K562 (cell line): ENCODE results near the gene TRMT10B. TPM values are rescaled to one million over a fixed set of nuclear protein-coding genes. Genes with fewer than 3 reads are reported as not detected.
"Not testable (repeated sequence)": the region's sequence is repeated elsewhere in the genome, so short reads cannot be mapped to it uniquely, and the experiment has no call there.

Experiments used
- ATAC-seq: fragments of 200-7000 bp; cut with Tn5 transposase; 3 replicates; pipeline ENCODE4 v1.9.1; 2020; ENCODE audit warnings: moderate library complexity
- BruUV-seq: library from RNA; stranded (reverse); fragments of 400-500 nt; replicated peaks from 2 replicates; lab custom pipeline; 2021; lab: Mats Ljungman, UMichigan
- CTCF ChIA-PET: fragments of 300-600 bp; formaldehyde crosslinking; extraction: SDS; loops from one replicate; lab custom pipeline; 2021; ENCODE audit warnings: low intra/inter-chr PET ratio; lab: Yijun Ruan, JAX
- POLR2A ChIA-PET: fragments of 300-600, 350-650 bp; sonication (Branson Sonifier 250); formaldehyde crosslinking; extraction: SDS; loops from one replicate; lab custom pipeline; 2021; ENCODE audit warnings: antibody characterized with exemption, inconsistent platforms; lab: Yijun Ruan, JAX
- DNase-seq, 4 experiments: peaks; one replicate each; pipeline versions ENCODE4 v3.0.0 to v3.0.0-alpha.2; 2011 to 2018; ENCODE audit warnings: low spot score in 3 of 4, mixed read lengths in 3 of 4; ENCODE audit errors: extremely low read depth in 1 of 4
- FAIRE-seq: peaks from 2 replicates; lab custom pipeline; 2011; peaks lifted over from hg19 to GRCh38; lab: Jason Lieb, UNC
- H2AFZ ChIP-seq: 2 replicates; pipeline ENCODE4 v1.6.0; 2011; ENCODE audit warnings: low read depth, low read length, control low read depth, inconsistent platforms
- H3K27ac ChIP-seq: fragments of 200-600 bp; 3 replicates; pipeline ENCODE4 v1.8.0; 2011; ENCODE audit warnings: low read depth, mild to moderate bottlenecking, control low read depth, inconsistent platforms, low read length, moderate library complexity, mixed read lengths; ENCODE audit errors: extremely low read depth
- H3K27me3 ChIP-seq, 2 experiments: fragments of 300-600 bp in 1 of 2; 2 replicates in 1 of 2; 3 replicates in 1 of 2; pipeline versions ENCODE4 v1.6.0 to v1.8.0; 2011; ENCODE audit warnings: inconsistent platforms in 2 of 2, low read length in 2 of 2, mild to moderate bottlenecking in 1 of 2, mixed read lengths in 1 of 2, moderate library complexity in 1 of 2; ENCODE audit not compliant: control insufficient read depth in 2 of 2, insufficient read depth in 2 of 2
- H3K36me3 ChIP-seq: fragments of 300-600 bp; 3 replicates; pipeline ENCODE4 v1.8.0; 2011; ENCODE audit warnings: mild to moderate bottlenecking, low read length, inconsistent platforms; ENCODE audit not compliant: control insufficient read depth, insufficient read depth
- H3K4me1 ChIP-seq, 2 experiments: fragments of 200-600 bp in 1 of 2; replicated peaks in 1 of 2; 2 replicates in 1 of 2; 3 replicates in 1 of 2; pipeline versions ENCODE4 v1.5.1 to v1.8.0; 2011; ENCODE audit warnings: inconsistent platforms in 2 of 2, low read length in 2 of 2, mild to moderate bottlenecking in 1 of 2, mixed read lengths in 1 of 2, moderate library complexity in 1 of 2; ENCODE audit not compliant: control insufficient read depth in 2 of 2, insufficient read depth in 2 of 2
- H3K4me2 ChIP-seq: 2 replicates; pipeline ENCODE4 v1.6.1; 2011; ENCODE audit warnings: low read length, control low read depth, inconsistent platforms, mixed read lengths; ENCODE audit not compliant: insufficient read depth
- H3K4me3 ChIP-seq: fragments of 200-600 bp; sonication (generic), shearing (Covaris generic); 2 replicates; pipeline ENCODE4 v1.5.1; 2016; ENCODE audit warnings: control low read depth, inconsistent platforms
- H3K79me2 ChIP-seq: fragments of 200-600 bp; 3 replicates; pipeline ENCODE4 v1.8.0; 2011; ENCODE audit warnings: low read length, inconsistent platforms; ENCODE audit not compliant: control insufficient read depth, insufficient read depth
- H3K9ac ChIP-seq, 2 experiments: 2 replicates each; pipeline versions ENCODE4 v1.6.0 to v1.6.1; 2011; ENCODE audit warnings: low read depth in 2 of 2, low read length in 2 of 2, control low read depth in 1 of 2, inconsistent platforms in 1 of 2, mild to moderate bottlenecking in 1 of 2, mixed read lengths in 1 of 2; ENCODE audit not compliant: insufficient read depth in 1 of 2
- H3K9me1 ChIP-seq: one replicate; pipeline ENCODE4 v1.6.0; 2011; ENCODE audit warnings: inconsistent platforms, mild to moderate bottlenecking, low read length, moderate library complexity; ENCODE audit not compliant: control insufficient read depth, insufficient read depth
- H3K9me3 ChIP-seq: replicated peaks from 2 replicates; pipeline ENCODE4 v1.5.1; 2011; ENCODE audit warnings: low read depth, low read length, inconsistent platforms; ENCODE audit not compliant: control insufficient read depth, insufficient read depth
- H4K20me1 ChIP-seq: replicated peaks from 2 replicates; pipeline ENCODE4 v1.6.1; 2011; ENCODE audit warnings: low read length, inconsistent platforms, mixed read lengths; ENCODE audit not compliant: control insufficient read depth, insufficient read depth
- RBM25 ChIP-seq: fragments of 200-400 bp; formaldehyde crosslinking; IDR thresholded peaks from 2 replicates; pipeline ENCODE4 v1.6.1; 2018; ENCODE audit warnings: low read length, low read depth, moderate library complexity; ENCODE audit not compliant: severe bottlenecking
- RCOR1 ChIP-seq, 2 experiments: IDR thresholded peaks; 2 replicates each; pipeline ENCODE4 v1.6.1; 2012; ENCODE audit warnings: low read depth in 2 of 2, low read length in 2 of 2, borderline replicate concordance in 1 of 2, improper control_type of control experiment in 1 of 2
- ZNF146 ChIP-seq: IDR thresholded peaks from one replicate; pipeline ENCODE4 v1.6.1; 2018; ENCODE audit warnings: missing compliant biosample characterization; ENCODE audit not compliant: unreplicated experiment
- WGBS: fragments of 100-300 bp; shearing (Covaris generic); methylation state at CpG from one replicate; pipeline ENCODE4 v1.1.6; 2016; ENCODE audit warnings: low coverage, mixed read lengths; ENCODE audit not compliant: insufficient coverage; ENCODE audit errors: missing lambda C conversion rate; 5-methylcytosine and 5-hydroxymethylcytosine counted together
- in situ Hi-C: fragments of 300-500 bp; cut with MboI; formaldehyde crosslinking; loops from 4 replicates; pipeline ENCODE4 v1.15.0; 2018; ENCODE audit warnings: inconsistent platforms, mixed read lengths
- intact Hi-C: fragments of 100-400 bp; cut with micrococcal nuclease; formaldehyde crosslinking; loops from 2 replicates; pipeline ENCODE4 v1.14.2; 2022
- polyA plus RNA-seq, 8 experiments: library from polyadenylated mRNA; depleted of rRNA in 4 of 8; stranded (reverse) in 5 of 8; unstranded in 3 of 8; fragments of >200 nt; fragmentation: Nextera tagmentation in 2 of 8; fragmentation: Illumina TruSeq in 1 of 8; extraction: Ambion mirVana in 2 of 8; extraction: Trizol in 1 of 8; gene quantifications; 2 replicates each; pipeline versions ENCODE4 v1.2.1 to v1.2.3, GENCODE V29; 2011 to 2014; ENCODE audit warnings: inconsistent platforms in 1 of 8, missing spikeins in 1 of 8
- total RNA-seq, 7 experiments: library from RNA; depleted of rRNA in 6 of 7; stranded (reverse); fragments of >200 nt in 6 of 7; fragmentation: Illumina TruSeq in 2 of 7; extraction: Trizol in 2 of 7; gene quantifications; 2 replicates each; pipeline versions ENCODE4 v1.2.1 to v1.2.3, GENCODE V29; 2011 to 2021; ENCODE audit warnings: low replicate concordance in 1 of 7

Gene TRMT10B
- total and polyA plus RNA-seq, 9 of the 15 experiments (the other 6 are each of a cell fraction or from before 2014, with no cell fraction given), result 2.9 to 13.4 (median 7.0) TPM

DNA sequence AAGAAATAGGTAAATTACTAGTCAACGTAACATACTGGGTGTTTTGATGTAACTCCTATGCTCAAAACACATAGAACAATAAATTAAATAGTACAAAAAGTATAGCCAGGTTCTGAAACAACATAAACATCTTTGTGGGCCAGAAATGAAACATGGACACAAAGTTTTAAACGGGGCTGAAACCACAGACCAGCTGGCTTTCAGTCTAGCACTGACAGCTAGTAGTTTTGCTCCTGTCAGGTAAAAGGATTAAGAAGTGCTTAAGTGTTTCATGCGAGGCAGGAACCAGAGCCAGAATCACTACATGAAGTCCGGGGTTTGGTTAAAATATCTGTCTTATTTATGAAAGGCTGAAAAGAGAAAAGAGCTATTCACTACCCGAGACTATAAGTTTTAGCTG is 66.5 kb downstream of the TRMT10B start (continued):
- no peak for TF ChIP-seq RCOR1 (IDR thresholded peaks at IDR 0.05; ENCODE audit: borderline replicate concordance in 1 of 2, low read depth in 2 of 2, low read length in 2 of 2)

DNA sequence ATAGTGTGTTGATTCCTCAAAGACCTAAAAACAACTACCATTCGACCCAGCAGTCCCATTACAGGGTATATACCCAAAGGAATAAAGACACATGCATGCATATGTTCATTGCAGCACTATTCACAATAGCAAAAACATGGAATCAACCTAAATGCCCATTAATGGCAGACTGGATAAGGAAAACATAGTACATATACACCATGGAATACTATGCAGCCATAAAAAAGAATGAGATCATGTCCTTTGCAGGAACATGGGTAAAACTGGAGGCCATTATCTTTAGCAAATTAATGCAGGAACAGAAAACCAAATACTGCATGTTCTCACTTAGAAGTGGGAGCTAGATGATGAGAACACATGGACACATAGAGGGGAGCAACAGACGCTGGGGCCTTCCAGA is 71.6 kb downstream of the TRMT10B start:
- peaks cover 75% of the 10 kb centered on the region for H3K36me3 ChIP-seq
- H3K9ac ChIP-seq, H3K9me1 ChIP-seq, CTCF ChIA-PET, ATAC-seq, H3K4me2 ChIP-seq, H3K4me3 ChIP-seq, H3K27me3 ChIP-seq, H2AFZ ChIP-seq, H3K79me2 ChIP-seq, H3K4me1 ChIP-seq, DNase-seq, H3K27ac ChIP-seq, FAIRE-seq, H3K9me3 ChIP-seq, intact Hi-C loops, H4K20me1 ChIP-seq, in situ Hi-C loops: not testable (repeated sequence)
- POLR2A ChIA-PET, result interaction anchor here (1.0 to 1.1 kb wide), 2 partner anchors 18 to 41 kb away, joined by 3 to 5 read pairs; partner anchors contain the start of gene EXOSC3
- 95% methylated on average over 2 of the region's 2 CpGs for WGBS
- TF ChIP-seq ZNF146 (CRISPR knock-in tag) (peak; percentile 92), RBM25 (peak; percentile 11)
- TSS peak; percentile 14 for BruUV-seq
